Esophagus (tissue), 2 donors: ENCODE measurements around the gene VSTM2B. TPM values are rescaled to one million over a fixed set of nuclear protein-coding genes. Genes with fewer than 3 reads are reported as not detected.

ENCODE experiments used
- H3K27ac ChIP-seq, 2 donors: one replicate each; pipeline ENCODE4 v1.5.1; 2013; ENCODE audit warnings: low read depth in 2 of 2, mild to moderate bottlenecking in 2 of 2, inconsistent platforms in 1 of 2, low read length in 1 of 2, moderate library complexity in 1 of 2
- H3K27me3 ChIP-seq, 2 donors: one replicate each; pipeline ENCODE4 v1.6.1; 2013; ENCODE audit warnings: low read length in 2 of 2, control low read depth in 1 of 2, mild to moderate bottlenecking in 1 of 2; ENCODE audit not compliant: insufficient read depth in 2 of 2, control insufficient read depth in 1 of 2
- H3K36me3 ChIP-seq, 2 donors: one replicate each; pipeline ENCODE4 v1.6.1; 2013; ENCODE audit warnings: low read length in 1 of 2; ENCODE audit not compliant: control insufficient read depth in 2 of 2, insufficient read depth in 2 of 2
- H3K4me1 ChIP-seq, 2 donors: one replicate each; pipeline ENCODE4 v1.6.1; 2013; ENCODE audit warnings: low read length in 1 of 2; ENCODE audit not compliant: control insufficient read depth in 2 of 2, insufficient read depth in 2 of 2
- H3K4me3 ChIP-seq, 2 donors: one replicate each; pipeline ENCODE4 v1.5.1; 2013; ENCODE audit warnings: low read length in 2 of 2, mild to moderate bottlenecking in 2 of 2, low read depth in 1 of 2, moderate library complexity in 1 of 2
- H3K9me3 ChIP-seq, 2 donors: one replicate each; pipeline ENCODE4 v1.6.1; 2013; ENCODE audit warnings: mild to moderate bottlenecking in 2 of 2, low read depth in 1 of 2, low read length in 1 of 2, moderate library complexity in 1 of 2; ENCODE audit not compliant: control insufficient read depth in 2 of 2, insufficient read depth in 1 of 2
- whole genome bisulfite sequencing, 2 donors: extraction: QIAGEN DNeasy Blood & Tissue Kit; methylation state at CpG; one replicate each; pipeline ENCODE4 v1.1.7; 2013; 5-methylcytosine and 5-hydroxymethylcytosine counted together
- polyA plus RNA-seq, 2 donors: library from polyadenylated mRNA; stranded (reverse); fragments of 200-250 nt; gene quantifications; one replicate each; pipeline ENCODE4 v1.2.3, GENCODE V29; 2013
- donor health status: healthy with polysubstance abuse.
- donor health status: Bipolar disorder and iron deficiency.

The VSTM2B gene
- polyA plus RNA-seq, 2 donors: not detected

GRCh38 chr19:29528350-29528945 lies 2.7 kb downstream of the VSTM2B start:
- no peak overlapping the region for H3K27ac ChIP-seq
- no peaks in the 10 kb centered on the region for H3K36me3 ChIP-seq
- WGBS, 2 donors: 1% methylated on average over 50 to 57 of the region's 57 CpGs
- H3K4me1 ChIP-seq: peaks cover 9 to 19% of the 10 kb centered on the region in 2 donors
- peaks cover 5 to 44% of the 10 kb centered on the region in 2 donors for H3K27me3 ChIP-seq
- H3K9me3 ChIP-seq: peaks cover 7 to 10% of the 10 kb centered on the region in 2 donors
- H3K4me3 ChIP-seq: peak overlapping the region in 1 of 2 donors; percentile 12

DNA sequence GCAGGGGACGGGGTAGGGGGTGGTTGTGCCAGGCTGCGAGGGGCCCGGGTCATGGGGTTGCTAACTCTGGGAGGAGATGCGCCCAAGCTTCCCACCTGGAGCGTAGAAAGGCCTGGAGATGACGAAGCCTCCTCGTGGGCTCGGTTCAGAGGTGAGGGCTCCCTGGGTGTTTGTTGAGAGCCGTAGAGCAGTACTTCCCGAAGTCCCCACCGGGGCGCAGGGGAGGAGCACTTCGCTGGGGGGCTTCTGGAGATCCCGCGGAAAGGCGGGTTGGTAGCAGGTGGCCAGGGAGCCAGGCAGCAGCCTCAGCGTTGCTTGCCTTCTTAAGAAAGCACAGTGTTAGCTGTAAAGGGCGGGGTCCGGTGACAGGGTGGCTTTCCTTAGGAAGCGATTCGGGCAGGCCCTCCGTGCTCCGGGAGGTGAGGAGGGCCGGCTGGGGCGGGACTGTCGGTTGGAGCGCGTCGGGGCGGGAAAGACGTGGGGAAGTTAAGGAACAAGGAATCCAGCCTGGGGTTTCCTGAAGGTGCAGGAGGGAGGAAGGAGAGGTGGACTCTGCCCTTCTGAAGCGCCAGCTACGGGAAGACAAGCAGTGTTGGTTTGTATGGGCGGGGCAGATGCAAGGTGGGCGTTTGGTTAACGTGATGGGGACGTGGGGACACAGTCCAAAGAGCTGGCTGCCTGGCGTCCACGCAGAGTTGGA lies 3.3 kb downstream of the VSTM2B start:
- Histone ChIP-seq H3K4me1 (peaks cover 9 to 19% of the 10 kb centered on the region in 2 donors), H3K9me3 (peaks cover 7 to 10% of the 10 kb centered on the region in 2 donors), H3K36me3 (no peaks in the 10 kb centered on the region), H3K4me3 (no peak overlapping the region), H3K27me3 (peaks cover 5 to 44% of the 10 kb centered on the region in 2 donors), H3K27ac (no peak overlapping the region)
- 3 to 4% methylated on average over 39 of the region's 39 CpGs for WGBS, 2 donors

DNA sequence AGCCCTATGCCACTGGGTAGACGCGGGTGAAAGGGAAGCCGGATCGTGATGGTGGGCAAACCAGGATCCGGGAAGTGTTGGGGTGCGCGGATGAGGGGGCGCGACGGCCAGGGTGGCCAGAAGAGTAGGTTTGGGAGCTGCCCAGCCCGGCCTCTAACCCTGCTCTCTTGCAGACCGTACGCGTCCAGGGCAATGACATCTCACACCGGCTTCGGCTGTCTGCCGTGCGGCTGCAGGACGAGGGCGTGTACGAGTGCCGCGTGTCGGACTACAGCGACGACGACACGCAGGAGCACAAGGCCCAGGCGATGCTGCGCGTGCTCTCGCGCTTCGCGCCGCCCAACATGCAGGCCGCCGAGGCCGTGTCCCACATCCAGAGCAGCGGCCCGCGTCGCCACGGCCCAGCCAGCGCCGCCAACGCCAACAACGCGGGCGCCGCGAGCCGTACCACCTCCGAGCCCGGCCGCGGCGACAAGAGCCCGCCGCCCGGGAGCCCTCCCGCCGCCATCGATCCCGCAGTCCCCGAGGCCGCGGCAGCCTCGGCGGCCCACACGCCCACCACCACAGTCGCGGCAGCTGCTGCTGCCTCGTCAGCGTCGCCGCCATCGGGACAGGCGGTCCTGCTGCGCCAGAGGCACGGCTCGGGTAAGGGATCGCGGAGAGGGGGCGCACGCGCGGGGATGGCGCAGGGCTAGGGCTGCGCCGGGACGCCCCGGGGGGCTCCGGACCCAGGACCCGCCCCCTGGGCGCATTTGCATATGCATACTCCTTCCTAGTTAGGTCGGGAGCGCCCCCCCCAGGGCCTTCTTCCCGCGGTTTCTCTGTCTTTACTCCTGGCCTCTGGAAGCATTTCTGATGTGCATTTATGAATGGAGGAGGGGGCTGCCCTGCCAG lies 4.1 kb downstream of the VSTM2B start:
- Histone ChIP-seq H3K27me3 (peaks cover 0 to 44% of the 10 kb centered on the region in 2 donors), H3K4me1 (peaks cover 9 to 15% of the 10 kb centered on the region in 2 donors), H3K27ac (no peak overlapping the region), H3K4me3 (no peak overlapping the region), H3K9me3 (peaks cover 7 to 10% of the 10 kb centered on the region in 2 donors), H3K36me3 (no peaks in the 10 kb centered on the region)
- 11 to 13% methylated on average over 85 to 100 of the region's 100 CpGs for WGBS, 2 donors

- WGBS, 2 donors: 22 to 25% methylated on average over 13 to 15 of the region's 15 CpGs
- peaks cover 7 to 10% of the 10 kb centered on the region in 2 donors for H3K9me3 ChIP-seq
- H3K27me3 ChIP-seq: peaks cover 0 to 41% of the 10 kb centered on the region in 2 donors
- H3K4me3 ChIP-seq: no peak overlapping the region
- H3K36me3 ChIP-seq: no peaks in the 10 kb centered on the region
- peaks cover 9% of the 10 kb centered on the region in 2 donors for H3K4me1 ChIP-seq
- no peak overlapping the region for H3K27ac ChIP-seq
Measured at GRCh38 chr19:29530540-29531457, 5.0 kb downstream of the VSTM2B start.

DNA sequence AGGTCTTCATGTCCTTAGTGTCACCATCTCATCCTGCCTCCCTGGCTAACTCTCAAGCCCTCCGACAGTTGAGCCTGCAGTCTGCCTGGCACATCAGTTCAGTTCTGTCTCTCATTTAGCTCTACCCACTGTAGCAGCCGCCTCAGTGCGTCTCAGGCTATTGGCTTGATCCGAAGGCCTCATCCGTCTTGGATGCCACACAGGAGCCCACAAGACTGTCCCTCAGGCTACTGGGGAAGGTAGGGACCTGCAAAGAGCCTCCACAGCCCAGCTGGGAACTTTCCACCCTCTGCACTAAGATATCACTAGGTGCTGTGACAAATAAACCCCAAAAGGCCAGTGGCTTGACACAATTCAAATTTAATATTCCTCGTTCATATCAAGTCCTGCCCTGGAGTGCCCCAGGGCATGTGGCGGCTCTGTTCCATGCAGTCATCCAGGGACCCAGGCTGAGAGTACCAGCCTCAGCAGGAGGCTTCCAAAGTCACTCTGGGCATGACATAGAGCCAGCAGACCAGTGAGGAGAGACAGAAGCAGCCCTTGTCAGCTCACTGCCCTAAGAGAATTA lies 5.7 kb downstream of the VSTM2B start:
- H3K27me3 ChIP-seq: peaks cover 0 to 33% of the 10 kb centered on the region in 2 donors
- no peaks in the 10 kb centered on the region for H3K36me3 ChIP-seq
- H3K4me3 ChIP-seq: no peak overlapping the region
- peaks cover 6 to 8% of the 10 kb centered on the region in 2 donors for H3K4me1 ChIP-seq
- no peak overlapping the region for H3K27ac ChIP-seq
- H3K9me3 ChIP-seq: peaks cover 7 to 10% of the 10 kb centered on the region in 2 donors
- WGBS, 2 donors: 72 to 89% methylated on average over 7 of the region's 7 CpGs

DNA sequence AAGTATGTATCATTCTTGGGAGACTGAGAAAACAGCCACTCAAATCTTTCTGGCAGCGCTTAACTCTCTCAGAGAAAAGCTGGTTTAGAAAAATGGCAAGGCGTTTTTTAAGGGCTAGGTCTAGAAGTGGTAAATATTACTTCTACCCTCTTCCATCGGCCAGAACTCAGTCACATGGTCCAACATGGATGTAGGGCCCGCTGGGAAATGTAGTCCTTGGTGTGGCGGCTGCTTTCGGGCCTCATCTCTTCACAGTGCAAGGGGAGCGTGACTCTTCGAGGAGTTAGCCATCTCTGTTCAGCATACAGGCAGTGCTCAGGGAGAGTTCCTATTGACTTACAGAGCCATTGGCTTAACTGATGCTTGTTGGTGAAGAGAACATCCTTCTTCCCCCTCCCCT lies 6.3 kb downstream of the VSTM2B start:
- Histone ChIP-seq H3K4me1 (peaks cover 5 to 6% of the 10 kb centered on the region in 2 donors), H3K4me3 (no peak overlapping the region), H3K27me3 (peaks cover 0 to 28% of the 10 kb centered on the region in 2 donors), H3K27ac (no peak overlapping the region), H3K9me3 (peaks cover 7 to 10% of the 10 kb centered on the region in 2 donors), H3K36me3 (no peaks in the 10 kb centered on the region)
- 67 to 72% methylated on average over 8 of the region's 8 CpGs for WGBS, 2 donors

GRCh38 chr19:29532956-29533355 lies 7.2 kb downstream of the VSTM2B start:
- H3K27ac ChIP-seq: no peak overlapping the region
- no peaks in the 10 kb centered on the region for H3K36me3 ChIP-seq
- no peak overlapping the region for H3K4me3 ChIP-seq
- peaks cover 7 to 10% of the 10 kb centered on the region in 2 donors for H3K9me3 ChIP-seq
- H3K4me1 ChIP-seq: peaks cover 5% of the 10 kb centered on the region in 2 donors
- peaks cover 0 to 19% of the 10 kb centered on the region in 2 donors for H3K27me3 ChIP-seq
- WGBS, 2 donors: 79 to 80% methylated on average over 3 of the region's 3 CpGs

- Histone ChIP-seq H3K9me3 (peaks cover 7 to 10% of the 10 kb centered on the region in 2 donors), H3K36me3 (no peaks in the 10 kb centered on the region), H3K27ac (no peak overlapping the region), H3K4me1 (no peaks in the 10 kb centered on the region), H3K4me3 (no peak overlapping the region), H3K27me3 (peaks cover 0 to 13% of the 10 kb centered on the region in 2 donors)
- WGBS, 2 donors: 74 to 75% methylated on average over 15 of the region's 15 CpGs
Measured at GRCh38 chr19:29533578-29534544, 8.1 kb downstream of the VSTM2B start.
